Mucosa of stomach (tissue), 1 donor: ENCODE data around the gene DCLK1.
"Not testable (repeated sequence)": the region's sequence is repeated elsewhere in the genome, so short reads cannot be mapped to it uniquely, and the experiment has no call there.

Source experiments
- H3K27me3 ChIP-seq: one replicate; pipeline ENCODE4 v1.7.0; 2013; ENCODE audit warnings: mild to moderate bottlenecking, low read length; ENCODE audit not compliant: control insufficient read depth, insufficient read depth
- H3K36me3 ChIP-seq: one replicate; pipeline ENCODE4 v1.7.0; 2013; ENCODE audit warnings: low read length; ENCODE audit not compliant: control insufficient read depth, insufficient read depth
- H3K4me1 ChIP-seq: one replicate; pipeline ENCODE4 v1.7.0; 2013; ENCODE audit warnings: mild to moderate bottlenecking, low read length; ENCODE audit not compliant: control insufficient read depth, insufficient read depth
- H3K4me3 ChIP-seq: one replicate; pipeline ENCODE4 v1.7.0; 2013; ENCODE audit warnings: low read length
- H3K9ac ChIP-seq: one replicate; pipeline ENCODE4 v1.7.0; 2013; ENCODE audit warnings: mild to moderate bottlenecking, low read length, moderate library complexity
- H3K9me3 ChIP-seq: one replicate; pipeline ENCODE4 v1.7.0; 2013; ENCODE audit warnings: mild to moderate bottlenecking, low read length, moderate library complexity; ENCODE audit not compliant: control insufficient read depth
- donor health status: Pancreatic carcinoma.

The DCLK1 gene

GRCh38 chr13:36074659-36075058 lies 56.5 kb downstream of the DCLK1 start:
- Histone ChIP-seq H3K36me3 (no peaks in the 10 kb centered on the region), H3K9ac (no peak overlapping the region), H3K27me3 (no peaks in the 10 kb centered on the region), H3K9me3 (no peaks in the 10 kb centered on the region), H3K4me1 (no peaks in the 10 kb centered on the region), H3K4me3 (no peak overlapping the region)

GRCh38 chr13:36072152-36072935 lies 58.8 kb downstream of the DCLK1 start:
- Histone ChIP-seq H3K9me3 (no peaks in the 10 kb centered on the region), H3K27me3 (no peaks in the 10 kb centered on the region), H3K4me1 (no peaks in the 10 kb centered on the region), H3K4me3 (no peak overlapping the region), H3K9ac (no peak overlapping the region), H3K36me3 (no peaks in the 10 kb centered on the region)

- H3K4me1 ChIP-seq, H3K9me3 ChIP-seq, H3K4me3 ChIP-seq, H3K27me3 ChIP-seq, H3K36me3 ChIP-seq, H3K9ac ChIP-seq: not testable (repeated sequence)
Measured at GRCh38 chr13:36070504-36071192, 60.5 kb downstream of the DCLK1 start.

- H3K4me3 ChIP-seq, result no peak overlapping the region
Measured at GRCh38 chr13:36069881-36070366, 61.3 kb downstream of the DCLK1 start.

GRCh38 chr13:36068991-36069390 lies 62.2 kb downstream of the DCLK1 start:
- Histone ChIP-seq H3K36me3 (no peaks in the 10 kb centered on the region), H3K4me1 (no peaks in the 10 kb centered on the region), H3K4me3 (no peak overlapping the region), H3K9me3 (no peaks in the 10 kb centered on the region), H3K27me3 (no peaks in the 10 kb centered on the region), H3K9ac (no peak overlapping the region)

More at GRCh38 chr13:36069881-36070366, 61.3 kb downstream of the DCLK1 start:
- Histone ChIP-seq H3K27me3 (no peaks in the 10 kb centered on the region), H3K36me3 (no peaks in the 10 kb centered on the region), H3K9ac (no peak overlapping the region), H3K9me3 (no peaks in the 10 kb centered on the region), H3K4me1 (no peaks in the 10 kb centered on the region)

GRCh38 chr13:36068566-36068965 lies 62.6 kb downstream of the DCLK1 start:
- H3K9me3 ChIP-seq, result no peaks in the 10 kb centered on the region
- no peak overlapping the region for H3K9ac ChIP-seq
- H3K4me1 ChIP-seq, result no peaks in the 10 kb centered on the region
- no peak overlapping the region for H3K4me3 ChIP-seq
- H3K27me3 ChIP-seq, result no peaks in the 10 kb centered on the region
- H3K36me3 ChIP-seq, result no peaks in the 10 kb centered on the region

GRCh38 chr13:36067746-36068381 lies 63.3 kb downstream of the DCLK1 start:
- H3K4me3 ChIP-seq, result no peak overlapping the region
- H3K36me3 ChIP-seq, result no peaks in the 10 kb centered on the region
- H3K9me3 ChIP-seq, result no peaks in the 10 kb centered on the region
- H3K9ac ChIP-seq, result no peak overlapping the region
- no peaks in the 10 kb centered on the region for H3K27me3 ChIP-seq
- no peaks in the 10 kb centered on the region for H3K4me1 ChIP-seq

- Histone ChIP-seq H3K27me3 (no peaks in the 10 kb centered on the region), H3K9me3 (no peaks in the 10 kb centered on the region), H3K4me1 (no peaks in the 10 kb centered on the region), H3K36me3 (no peaks in the 10 kb centered on the region), H3K4me3 (no peak overlapping the region), H3K9ac (no peak overlapping the region)
Measured at GRCh38 chr13:36062249-36062648, 68.9 kb downstream of the DCLK1 start.

- H3K9me3 ChIP-seq, result no peaks in the 10 kb centered on the region
- no peaks in the 10 kb centered on the region for H3K36me3 ChIP-seq
- no peaks in the 10 kb centered on the region for H3K4me1 ChIP-seq
- H3K27me3 ChIP-seq, result no peaks in the 10 kb centered on the region
- no peak overlapping the region for H3K4me3 ChIP-seq
- no peak overlapping the region for H3K9ac ChIP-seq
Measured at GRCh38 chr13:36061621-36062020, 69.6 kb downstream of the DCLK1 start.

GRCh38 chr13:36061054-36061453 lies 70.1 kb downstream of the DCLK1 start:
- H3K4me1 ChIP-seq, result no peaks in the 10 kb centered on the region
- no peaks in the 10 kb centered on the region for H3K36me3 ChIP-seq
- no peaks in the 10 kb centered on the region for H3K9me3 ChIP-seq
- H3K9ac ChIP-seq, result no peak overlapping the region
- H3K27me3 ChIP-seq, result no peaks in the 10 kb centered on the region
- no peak overlapping the region for H3K4me3 ChIP-seq

GRCh38 chr13:36059321-36059720 lies 71.9 kb downstream of the DCLK1 start:
- H3K36me3 ChIP-seq, result no peaks in the 10 kb centered on the region
- no peaks in the 10 kb centered on the region for H3K4me1 ChIP-seq
- no peaks in the 10 kb centered on the region for H3K27me3 ChIP-seq
- H3K9me3 ChIP-seq, result no peaks in the 10 kb centered on the region
- H3K4me3 ChIP-seq, result no peak overlapping the region
- no peak overlapping the region for H3K9ac ChIP-seq

- Histone ChIP-seq H3K4me1 (no peaks in the 10 kb centered on the region), H3K9me3 (no peaks in the 10 kb centered on the region), H3K4me3 (no peak overlapping the region), H3K27me3 (no peaks in the 10 kb centered on the region), H3K9ac (no peak overlapping the region), H3K36me3 (no peaks in the 10 kb centered on the region)
Measured at GRCh38 chr13:36058116-36058515, 73.1 kb downstream of the DCLK1 start.
